ENCODE data around the gene SDHAF4. TPM values are rescaled to one million over a fixed set of nuclear protein-coding genes. Genes with fewer than 3 reads are reported as not detected.
A peak's percentile ranks its signal among the peaks of the same experiment; 100 is the strongest.
"Not testable (repeated sequence)": the region's sequence is repeated elsewhere in the genome, so short reads cannot be mapped to it uniquely, and the experiment has no call there.

Gene SDHAF4
- total RNA-seq, 1 donor from 2014 or later = 14.3 TPM

GRCh38 chr6:70552974-70553373 lies 13.8 kb upstream of the SDHAF4 start:
- Mint-ChIP-seq H3K4me1 (peaks cover 9% of the 10 kb centered on the region), H3K27ac (no peak overlapping the region), H3K36me3 (ENCODE audit: low read depth) (peaks cover 2% of the 10 kb centered on the region), H3K4me3 (no peak overlapping the region), H3K9me3 (no peaks in the 10 kb centered on the region), H3K27me3 (no peaks in the 10 kb centered on the region)
- intact Hi-C loops (cut with micrococcal nuclease) = no loop called here
- peak; percentile 17 for DNase-seq

DNA sequence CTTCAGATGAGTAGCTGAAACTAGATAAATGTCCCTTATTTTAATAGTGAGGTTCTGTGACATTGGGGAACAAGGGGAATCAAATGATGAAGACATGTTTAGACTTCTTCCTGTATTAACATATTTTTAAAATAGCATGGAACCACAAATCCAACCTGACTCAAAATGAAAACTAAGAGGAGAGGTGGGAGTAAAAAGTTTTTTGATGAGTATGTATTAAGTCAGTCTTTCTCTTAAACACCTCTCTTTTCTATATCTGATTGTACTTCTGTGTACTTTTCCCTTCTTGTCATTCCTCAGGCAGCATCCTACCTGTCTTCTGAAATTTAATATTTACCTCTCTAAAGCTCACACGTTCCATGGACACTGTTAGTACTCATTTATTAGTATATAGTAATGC lies 8.7 kb upstream of the SDHAF4 start:
- Mint-ChIP-seq H3K4me3 (no peak overlapping the region), H3K36me3 (ENCODE audit: low read depth) (peaks cover 2% of the 10 kb centered on the region), H3K4me1 (peaks cover 16% of the 10 kb centered on the region), H3K27ac (peak overlapping the region; percentile 64), H3K27me3 (no peaks in the 10 kb centered on the region), H3K9me3 (no peaks in the 10 kb centered on the region)
- DNase-seq = peak; percentile 14
- intact Hi-C loops (cut with micrococcal nuclease) = loop anchor here (1.0 to 2.0 kb wide), 2 partner anchors 8 to 111 kb away; partner anchors contain the start of gene SDHAF4

DNA sequence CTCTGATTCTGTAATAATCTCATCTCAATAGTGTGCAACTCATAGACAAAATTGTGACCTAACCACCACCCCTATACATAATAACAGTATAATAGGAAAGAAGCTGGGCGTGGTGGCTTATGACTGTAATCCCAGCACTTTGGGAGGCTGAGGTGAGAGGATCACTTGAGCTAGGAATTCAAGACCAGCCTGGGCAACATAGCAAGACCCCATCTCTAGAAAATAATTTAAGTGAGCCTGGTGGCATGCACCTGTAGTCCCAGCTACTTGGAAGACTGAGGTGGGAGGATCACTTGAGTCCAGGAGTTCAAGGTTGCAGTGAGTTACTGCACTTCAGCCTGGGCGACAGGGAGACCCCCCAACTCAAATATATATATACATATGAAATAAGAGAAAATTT lies 4.3 kb upstream of the SDHAF4 start:
- H3K36me3 Mint-ChIP-seq (ENCODE audit: low read depth); H3K27ac Mint-ChIP-seq; intact Hi-C loops (cut with micrococcal nuclease); H3K9me3 Mint-ChIP-seq; H3K27me3 Mint-ChIP-seq; H3K4me3 Mint-ChIP-seq: not testable (repeated sequence)
- H3K4me1 Mint-ChIP-seq = peaks cover 18% of the 10 kb centered on the region
- peak; percentile 27 for DNase-seq

- H3K36me3 Mint-ChIP-seq (ENCODE audit: low read depth) = peaks cover 7% of the 10 kb centered on the region
- H3K4me3 Mint-ChIP-seq = no peak overlapping the region
- H3K9me3 Mint-ChIP-seq = no peaks in the 10 kb centered on the region
- peaks cover 9% of the 10 kb centered on the region for H3K4me1 Mint-ChIP-seq
- no peaks in the 10 kb centered on the region for H3K27me3 Mint-ChIP-seq
- peak; percentile 45 for DNase-seq
- intact Hi-C loops (cut with micrococcal nuclease) = no loop called here
- H3K27ac Mint-ChIP-seq = no peak overlapping the region
These were observed 3.2 kb upstream of the SDHAF4 start for GRCh38 chr6:70563530-70563929.

GRCh38 chr6:70574643-70575042 lies 7.9 kb downstream of the SDHAF4 start:
- Mint-ChIP-seq H3K36me3 (ENCODE audit: low read depth) (peaks cover 26% of the 10 kb centered on the region), H3K4me1 (peaks cover 5% of the 10 kb centered on the region), H3K4me3 (no peak overlapping the region), H3K27ac (no peak overlapping the region), H3K27me3 (no peaks in the 10 kb centered on the region), H3K9me3 (no peaks in the 10 kb centered on the region)
- no peak for DNase-seq
- intact Hi-C loops (cut with micrococcal nuclease) = no loop called here

GRCh38 chr6:70575899-70576495 lies 9.3 kb downstream of the SDHAF4 start:
- intact Hi-C loops (cut with micrococcal nuclease) = no loop called here
- peaks cover 23% of the 10 kb centered on the region for H3K36me3 Mint-ChIP-seq (ENCODE audit: low read depth)
- H3K27ac Mint-ChIP-seq = no peak overlapping the region
- peaks cover 2% of the 10 kb centered on the region for H3K4me1 Mint-ChIP-seq
- H3K27me3 Mint-ChIP-seq = no peaks in the 10 kb centered on the region
- no peaks in the 10 kb centered on the region for H3K9me3 Mint-ChIP-seq
- no peak for DNase-seq
- no peak overlapping the region for H3K4me3 Mint-ChIP-seq

GRCh38 chr6:70586114-70586513 lies 19.4 kb downstream of the SDHAF4 start:
- Mint-ChIP-seq H3K36me3 (ENCODE audit: low read depth) (peaks cover 51% of the 10 kb centered on the region), H3K9me3 (no peaks in the 10 kb centered on the region), H3K27me3 (no peaks in the 10 kb centered on the region), H3K4me3 (no peak overlapping the region), H3K27ac (peak overlapping the region; percentile 46), H3K4me1 (peaks cover 11% of the 10 kb centered on the region)
- intact Hi-C loops (cut with micrococcal nuclease) = no loop called here
- peak; percentile 65 for DNase-seq

- no peak for DNase-seq
- no peak overlapping the region for H3K4me3 Mint-ChIP-seq
- H3K4me1 Mint-ChIP-seq = peaks cover 10% of the 10 kb centered on the region
- no peaks in the 10 kb centered on the region for H3K27me3 Mint-ChIP-seq
- H3K9me3 Mint-ChIP-seq = no peaks in the 10 kb centered on the region
- H3K36me3 Mint-ChIP-seq (ENCODE audit: low read depth) = peaks cover 30% of the 10 kb centered on the region
- intact Hi-C loops (cut with micrococcal nuclease) = no loop called here
- no peak overlapping the region for H3K27ac Mint-ChIP-seq
These were observed 23.7 kb downstream of the SDHAF4 start for GRCh38 chr6:70590400-70590799.

- Mint-ChIP-seq H3K27ac (no peak overlapping the region), H3K4me3 (no peak overlapping the region), H3K36me3 (ENCODE audit: low read depth) (peaks cover 23% of the 10 kb centered on the region), H3K9me3 (no peaks in the 10 kb centered on the region), H3K4me1 (no peaks in the 10 kb centered on the region), H3K27me3 (no peaks in the 10 kb centered on the region)
- DNase-seq = no peak
- intact Hi-C loops (cut with micrococcal nuclease) = no loop called here
These were observed 25.8 kb downstream of the SDHAF4 start for GRCh38 chr6:70592391-70593117.

DNA sequence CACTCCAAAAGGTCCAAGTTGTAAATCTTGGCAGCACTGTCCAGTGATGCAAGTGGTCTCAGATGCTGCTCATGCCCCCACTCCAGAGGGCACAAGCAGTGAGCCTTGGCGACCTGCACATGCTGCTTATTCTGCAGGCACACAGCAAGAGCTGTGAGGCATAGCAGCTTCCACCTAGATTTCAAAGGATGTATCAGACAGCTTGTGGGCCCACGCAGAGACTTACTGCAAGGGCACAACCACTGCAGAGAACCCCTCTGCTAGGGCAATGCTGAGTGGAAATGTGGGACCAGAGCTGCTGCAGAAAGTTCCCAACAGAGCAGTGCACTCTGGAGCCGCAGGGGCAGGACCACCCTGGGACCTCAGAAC lies 26.4 kb downstream of the SDHAF4 start:
- Mint-ChIP-seq H3K36me3 (ENCODE audit: low read depth) (peaks cover 21% of the 10 kb centered on the region), H3K27ac (no peak overlapping the region), H3K4me1 (no peaks in the 10 kb centered on the region), H3K27me3 (no peaks in the 10 kb centered on the region), H3K4me3 (no peak overlapping the region), H3K9me3 (no peaks in the 10 kb centered on the region)
- intact Hi-C loops (cut with micrococcal nuclease) = no loop called here
- no peak for DNase-seq

DNA sequence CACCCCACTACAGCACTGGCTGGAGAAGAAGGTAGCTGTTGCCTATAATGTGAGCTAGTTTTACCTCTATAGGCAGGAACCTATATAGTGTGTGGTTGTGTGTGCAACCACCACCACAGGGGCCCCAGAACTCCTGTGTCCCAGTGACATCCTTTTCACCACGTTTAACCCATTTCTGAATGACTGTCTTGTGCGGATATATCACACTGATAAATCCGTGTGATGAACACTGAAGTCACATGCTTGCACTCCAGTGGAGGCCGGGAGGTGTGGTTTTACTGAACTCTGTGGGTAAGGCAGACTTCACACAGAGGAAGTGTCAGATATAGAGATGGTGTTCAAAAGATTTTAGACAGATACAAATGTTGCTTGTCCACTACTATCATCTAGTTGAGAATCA lies 32.5 kb downstream of the SDHAF4 start:
- H3K4me1 Mint-ChIP-seq = peaks cover 9% of the 10 kb centered on the region
- no peak overlapping the region for H3K4me3 Mint-ChIP-seq
- H3K9me3 Mint-ChIP-seq = no peaks in the 10 kb centered on the region
- DNase-seq = peak; percentile 85
- H3K27me3 Mint-ChIP-seq = no peaks in the 10 kb centered on the region
- H3K36me3 Mint-ChIP-seq (ENCODE audit: low read depth) = peaks cover 6% of the 10 kb centered on the region
- H3K27ac Mint-ChIP-seq = no peak overlapping the region
- intact Hi-C loops (cut with micrococcal nuclease) = no loop called here

- Mint-ChIP-seq H3K9me3 (peaks cover 7% of the 10 kb centered on the region), H3K4me3 (no peak overlapping the region), H3K27me3 (no peaks in the 10 kb centered on the region), H3K27ac (no peak overlapping the region), H3K36me3 (ENCODE audit: low read depth) (peaks cover 16% of the 10 kb centered on the region), H3K4me1 (peaks cover 13% of the 10 kb centered on the region)
- intact Hi-C loops (cut with micrococcal nuclease) = no loop called here
- no peak for DNase-seq
These were observed 34.3 kb downstream of the SDHAF4 start for GRCh38 chr6:70601014-70601413.

DNA sequence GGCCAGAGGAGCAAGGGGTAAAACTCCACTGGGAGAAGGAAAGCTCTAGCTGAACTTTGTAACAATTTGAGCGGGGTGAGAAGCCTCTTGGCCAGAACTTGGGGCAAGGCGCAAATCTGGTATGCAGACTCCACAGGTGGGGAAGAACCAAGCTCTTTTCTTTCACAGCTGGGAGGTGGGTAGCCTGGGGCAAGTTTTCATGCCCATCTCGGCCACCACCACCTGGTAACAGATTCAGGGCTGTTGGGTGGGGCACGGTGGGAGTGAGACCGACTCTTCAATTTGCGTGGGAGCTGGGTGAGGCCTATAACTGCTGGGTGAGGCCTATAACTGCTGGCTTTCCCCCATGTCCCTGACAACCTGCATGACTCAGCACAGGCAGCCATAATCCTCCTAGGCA lies 37.5 kb downstream of the SDHAF4 start:
- Mint-ChIP-seq H3K27ac (no peak overlapping the region), H3K36me3 (ENCODE audit: low read depth) (peaks cover 14% of the 10 kb centered on the region), H3K9me3 (peaks cover 17% of the 10 kb centered on the region), H3K4me1 (peaks cover 29% of the 10 kb centered on the region), H3K27me3 (no peaks in the 10 kb centered on the region), H3K4me3 (no peak overlapping the region)
- intact Hi-C loops (cut with micrococcal nuclease) = no loop called here
- DNase-seq = no peak

DNA sequence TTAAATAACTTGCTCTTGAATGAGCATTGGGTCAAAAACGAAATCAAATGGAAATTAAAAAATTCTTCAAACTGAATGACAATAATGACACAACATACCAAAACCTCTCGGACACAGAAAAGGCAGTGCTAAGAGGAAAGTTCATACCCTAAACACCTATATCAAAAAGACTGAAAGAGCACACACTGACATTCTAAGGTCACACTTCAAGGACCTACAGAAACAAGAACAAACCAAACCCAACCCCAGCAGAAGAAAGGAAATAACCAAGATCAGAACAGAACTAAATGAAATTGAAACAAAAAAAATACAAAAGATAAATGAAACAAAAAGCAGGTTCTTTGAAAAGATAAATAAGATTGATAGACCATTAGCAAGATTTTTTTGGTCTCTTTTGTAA lies 40.6 kb downstream of the SDHAF4 start:
- peak overlapping the region; percentile 79 for H3K27ac Mint-ChIP-seq
- intact Hi-C loops (cut with micrococcal nuclease) = loop anchor here (5.0 kb wide), 1 partner anchor 40 kb away; the partner anchor contains the start of gene SDHAF4

More for the DNA sequence above, 40.6 kb downstream of the SDHAF4 start:
- DNase-seq = peak; percentile 61
- peaks cover 22% of the 10 kb centered on the region for H3K9me3 Mint-ChIP-seq
- peak overlapping the region; percentile 68 for H3K4me3 Mint-ChIP-seq
- not testable (repeated sequence) for H3K27me3 Mint-ChIP-seq
- peaks cover 27% of the 10 kb centered on the region for H3K4me1 Mint-ChIP-seq
- H3K36me3 Mint-ChIP-seq (ENCODE audit: low read depth) = peaks cover 14% of the 10 kb centered on the region
